Measurements from ENCODE around the gene SORCS2.

DNA sequence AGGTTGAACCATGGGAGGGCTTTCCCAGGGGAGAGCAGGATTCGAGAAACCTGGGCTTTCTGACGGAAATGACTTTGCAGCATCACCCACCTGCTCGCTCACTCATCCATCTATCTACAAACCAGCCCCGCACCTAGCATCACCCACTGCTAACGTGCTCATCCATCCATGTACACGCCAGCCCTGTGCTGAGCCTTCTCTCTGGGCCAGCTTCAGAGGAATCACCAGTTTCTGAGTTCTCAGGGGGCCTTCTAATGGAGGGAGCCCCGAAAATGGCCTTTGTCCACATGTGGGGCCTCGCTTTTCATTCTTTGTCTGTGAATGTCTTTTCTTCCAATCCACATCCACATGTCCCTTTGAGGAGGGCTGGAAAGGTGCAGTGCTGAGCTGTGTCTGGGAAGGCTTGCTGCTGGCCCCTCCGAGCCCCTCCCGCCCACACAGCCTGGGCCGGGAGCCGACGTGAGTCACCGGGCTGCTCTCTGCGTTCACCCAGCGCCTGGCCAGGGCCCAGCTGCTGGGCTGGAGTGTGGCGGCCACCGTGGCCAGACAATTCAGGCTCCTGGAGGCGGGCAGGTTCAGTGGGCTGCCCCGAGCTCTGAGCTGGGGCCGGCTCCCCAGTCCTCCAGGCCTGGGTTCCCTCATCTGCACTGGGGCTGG lies 14.7 kb downstream of the SORCS2 start:
- TF ChIP-seq POLR2AphosphoS5 (IDR thresholded peaks at IDR 0.05; ENCODE audit: borderline replicate concordance, low read depth, low read length) (no peak), EZH2 (IDR thresholded peaks at IDR 0.05) (no peak), FOXP2 (optimal IDR thresholded peaks at IDR 0.05; ENCODE audit: control extremely low read depth, extremely low read length, insufficient read depth) (no peak)

Data from SK-N-MC (cell line).